HG03378 (cell line): ENCODE data around the gene PLAU.
"Not testable (repeated sequence)": the region's sequence is repeated elsewhere in the genome, so short reads cannot be mapped to it uniquely, and the experiment has no call there.

Experiments used
- ATAC-seq: cut with Tn5 transposase; IDR thresholded peaks from one replicate; pipeline ENCODE4 v1.9.1; 2021; ENCODE audit warnings: mild to moderate bottlenecking, moderate library complexity; ENCODE audit not compliant: unreplicated experiment

PLAU gene

DNA sequence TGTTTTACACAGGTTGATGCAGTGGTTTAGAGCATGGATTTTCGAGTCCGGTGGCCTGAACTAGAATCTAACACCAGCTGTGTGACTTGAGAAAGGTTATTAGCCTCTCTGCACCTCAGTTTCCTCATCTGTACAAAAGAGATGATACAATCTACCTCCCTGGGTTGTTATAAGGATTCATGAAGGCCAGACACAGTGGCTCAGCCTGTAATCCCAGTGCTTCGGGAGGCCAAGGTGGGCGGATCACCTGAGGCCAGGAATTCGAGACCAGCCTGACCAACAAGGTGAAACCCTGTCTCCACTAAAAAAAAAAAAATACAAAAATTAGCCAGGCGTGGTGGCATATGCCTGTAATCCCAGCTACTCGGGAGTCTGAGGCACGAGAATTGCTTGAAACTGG lies 8.5 kb downstream of the PLAU start:
- ATAC-seq = not testable (repeated sequence)

DNA sequence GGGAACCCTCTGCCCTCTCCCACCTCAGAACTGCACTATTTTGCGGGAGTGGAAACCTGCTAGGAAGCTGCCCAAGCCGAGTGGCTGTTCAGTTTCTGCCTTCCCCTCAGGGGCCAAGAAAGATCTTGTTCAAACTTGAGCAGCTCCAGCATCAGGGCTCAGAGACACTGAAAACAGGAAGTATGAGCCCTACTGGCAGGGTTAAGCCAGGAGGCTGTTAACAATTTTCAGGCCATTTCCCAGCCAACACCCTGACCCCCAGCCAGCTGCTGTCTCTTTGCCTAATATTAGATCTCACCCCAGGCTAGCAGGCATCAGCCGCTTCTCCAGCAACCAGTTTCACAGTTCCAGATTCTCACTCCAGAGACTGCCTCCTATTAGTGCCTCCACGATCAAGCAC lies 9.2 kb downstream of the PLAU start:
- ATAC-seq = no peak

DNA sequence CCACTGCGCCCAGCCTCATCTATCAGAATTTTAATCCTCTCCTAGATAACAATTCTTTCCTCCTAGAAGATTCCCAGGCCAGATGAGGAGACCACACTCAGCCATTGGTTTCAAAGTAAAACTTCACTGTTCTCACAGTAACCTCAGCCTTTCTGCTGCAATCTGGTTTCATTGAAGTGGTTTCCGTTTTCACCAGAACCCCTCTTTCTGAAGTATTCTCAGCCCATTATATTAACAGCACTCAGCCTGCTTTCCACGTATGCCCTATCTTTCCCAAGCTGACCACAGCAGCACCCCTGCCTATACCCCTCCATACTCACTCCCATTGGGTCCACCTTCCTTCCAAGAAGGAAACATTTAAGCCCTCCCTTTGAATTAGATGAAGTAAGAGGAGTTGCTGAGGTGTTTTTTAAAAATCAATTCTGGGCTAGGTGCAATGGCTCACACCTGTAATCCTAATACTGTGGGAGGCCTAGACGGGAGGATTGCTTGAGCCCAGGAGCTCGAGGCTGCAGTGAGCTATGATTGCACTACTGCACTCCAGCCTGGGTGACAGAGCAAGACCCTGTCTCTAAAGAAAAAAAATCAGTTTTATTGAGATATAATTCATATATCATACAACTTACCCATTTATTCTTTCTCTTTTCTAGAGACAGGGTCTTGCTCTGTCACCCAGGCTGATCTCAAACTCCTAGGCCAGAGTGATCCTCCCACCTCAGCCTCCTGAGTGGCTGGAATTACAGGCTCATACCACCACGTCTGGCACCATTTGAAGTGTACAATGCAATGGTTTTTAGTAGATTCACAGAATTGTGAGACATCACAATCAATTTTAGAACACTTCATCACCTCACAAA lies 11.3 kb downstream of the PLAU start:
- ATAC-seq = no peak

DNA sequence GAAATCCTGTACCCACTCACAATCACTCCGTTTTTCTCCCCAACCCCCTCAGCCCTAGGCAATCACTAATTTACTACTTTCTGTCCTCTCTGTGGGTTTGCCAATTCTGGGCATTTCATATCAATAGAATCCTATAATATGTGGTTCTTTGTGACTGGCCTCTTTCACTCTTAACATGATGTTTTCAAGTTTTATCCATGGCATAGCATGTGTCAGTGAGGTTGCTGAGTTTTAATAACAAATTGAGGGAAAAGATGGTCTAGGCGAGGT lies 11.9 kb downstream of the PLAU start:
- no peak for ATAC-seq

DNA sequence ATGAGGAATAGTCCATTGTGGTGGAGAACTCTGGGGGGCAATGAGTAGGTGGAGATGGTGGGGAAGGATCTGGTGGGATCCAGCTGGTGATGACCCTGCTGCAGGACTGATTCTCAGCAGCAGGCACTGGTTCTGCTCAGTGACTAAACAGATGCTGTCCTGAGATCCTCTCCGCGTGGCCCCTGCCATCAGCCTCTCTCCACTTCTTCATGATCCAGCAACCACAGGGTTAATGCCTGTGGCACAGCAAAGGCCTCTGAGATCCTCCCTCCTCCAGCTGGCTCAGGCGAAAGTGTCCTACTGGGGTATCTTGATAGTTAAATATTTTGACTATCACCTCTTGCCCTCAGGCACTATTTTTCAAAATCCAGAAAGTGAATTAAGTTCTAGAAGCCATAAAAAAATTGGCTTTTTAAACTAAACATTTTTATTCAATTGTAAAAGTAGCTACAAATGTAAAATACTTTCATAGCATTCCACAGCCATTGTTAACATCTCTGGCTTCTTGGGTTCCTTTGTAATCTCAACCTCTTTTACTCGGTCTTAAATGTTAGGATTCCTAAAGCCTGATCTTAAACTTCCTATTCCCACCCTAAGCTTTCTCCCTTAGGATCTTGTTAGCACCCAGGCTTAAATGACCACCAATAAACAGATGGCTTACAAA lies 13.1 kb downstream of the PLAU start:
- ATAC-seq = no peak

DNA sequence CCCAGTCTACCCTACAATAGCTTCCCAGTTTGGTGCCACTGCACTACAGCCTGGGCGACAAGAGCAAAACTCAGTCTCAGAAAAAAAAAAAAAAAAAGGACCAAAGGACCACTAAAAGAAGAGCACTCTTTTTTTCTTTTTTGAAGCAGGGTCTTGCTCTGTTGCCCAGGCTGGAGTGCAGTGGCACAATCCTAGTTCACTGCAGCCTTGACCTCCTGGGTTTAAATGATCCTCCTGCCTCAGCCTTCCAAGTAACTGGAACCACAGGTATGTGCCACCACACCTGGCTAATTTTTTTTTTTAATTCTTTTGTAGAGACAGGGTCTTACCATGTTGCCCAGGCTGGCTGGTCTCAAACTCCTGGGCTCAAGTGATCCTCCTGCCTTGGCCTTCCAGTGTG lies 14.0 kb downstream of the PLAU start:
- no peak for ATAC-seq

DNA sequence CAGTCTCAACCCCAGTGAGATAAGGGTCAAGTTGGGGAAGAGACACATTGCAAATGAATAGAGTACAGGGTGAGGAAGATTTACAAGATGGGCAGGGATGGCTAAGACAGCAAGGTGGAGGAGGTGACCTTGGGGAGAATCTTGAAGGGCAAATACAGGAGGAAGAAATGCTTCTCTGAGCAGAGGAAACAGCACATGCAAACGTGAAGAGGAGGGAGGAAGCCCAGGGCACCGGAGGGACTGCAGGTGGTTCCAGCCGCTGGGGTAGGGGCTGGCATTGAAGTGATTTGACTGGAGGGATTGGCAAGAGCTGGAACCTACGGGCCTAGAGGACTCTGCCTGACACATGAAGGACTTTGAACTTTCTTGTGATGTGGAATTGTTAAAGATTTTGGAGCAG lies 14.6 kb downstream of the PLAU start:
- no peak for ATAC-seq

DNA sequence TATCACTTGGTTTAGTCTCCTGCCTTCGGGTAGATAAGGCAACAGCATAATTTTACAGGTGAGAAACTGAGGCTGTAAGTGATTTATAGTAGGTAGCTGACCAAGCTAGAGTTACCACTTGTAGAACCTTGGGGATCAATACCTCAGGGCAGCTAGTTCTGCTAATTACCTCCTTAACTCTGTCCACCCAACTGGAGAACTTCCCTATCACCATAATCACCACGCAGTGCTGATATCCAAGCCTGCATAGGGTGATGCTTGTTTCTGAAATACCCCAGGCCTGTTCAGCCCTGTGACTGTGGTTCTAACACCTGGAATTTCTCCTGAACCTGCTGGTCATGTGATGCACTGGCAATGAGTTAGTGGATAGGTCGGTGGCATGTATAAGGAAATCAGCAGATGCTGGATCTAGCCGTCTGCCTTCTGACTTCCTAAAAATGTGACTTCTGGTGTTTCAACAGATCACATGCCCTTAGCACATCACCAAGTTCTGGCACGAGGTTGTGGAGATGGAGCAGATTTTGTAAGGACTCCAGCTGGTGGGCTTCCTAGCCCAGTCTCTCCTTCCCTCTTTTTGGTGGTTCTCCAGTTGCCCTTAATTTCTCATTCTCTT lies 15.3 kb downstream of the PLAU start:
- ATAC-seq = no peak

DNA sequence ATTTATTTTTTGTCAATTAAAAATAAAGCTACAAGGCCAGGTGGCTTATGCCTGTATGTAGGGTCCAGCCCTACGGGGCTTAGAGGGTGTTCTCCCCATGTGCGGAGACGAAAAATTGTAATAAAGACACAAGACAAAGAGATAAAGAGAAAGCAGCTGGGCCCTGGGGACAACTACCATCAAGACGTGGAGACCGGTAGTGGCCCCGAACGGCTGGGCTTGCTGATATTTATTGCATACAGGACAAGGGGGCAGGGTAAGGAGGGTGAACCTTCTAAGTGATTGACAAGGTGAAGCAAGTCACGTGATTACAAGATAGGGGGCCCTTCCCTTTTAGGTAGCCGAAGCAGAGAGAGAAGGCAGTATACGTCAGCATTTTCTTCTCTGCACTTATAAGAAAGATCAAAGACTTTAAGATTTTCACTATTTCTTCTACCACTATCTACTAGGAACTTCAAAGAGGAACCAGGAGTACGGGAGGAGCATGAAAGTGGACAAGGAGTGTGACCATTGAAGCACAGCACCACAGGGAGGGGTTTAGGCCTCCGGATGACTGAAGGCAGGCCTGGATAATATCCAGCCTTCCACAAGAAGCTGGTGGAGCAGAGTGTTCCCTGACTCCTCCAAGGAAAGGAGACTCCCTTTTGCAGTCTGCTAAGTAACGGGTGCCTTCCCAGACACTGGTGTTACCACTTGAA lies 19.8 kb downstream of the PLAU start:
- ATAC-seq = not testable (repeated sequence)

DNA sequence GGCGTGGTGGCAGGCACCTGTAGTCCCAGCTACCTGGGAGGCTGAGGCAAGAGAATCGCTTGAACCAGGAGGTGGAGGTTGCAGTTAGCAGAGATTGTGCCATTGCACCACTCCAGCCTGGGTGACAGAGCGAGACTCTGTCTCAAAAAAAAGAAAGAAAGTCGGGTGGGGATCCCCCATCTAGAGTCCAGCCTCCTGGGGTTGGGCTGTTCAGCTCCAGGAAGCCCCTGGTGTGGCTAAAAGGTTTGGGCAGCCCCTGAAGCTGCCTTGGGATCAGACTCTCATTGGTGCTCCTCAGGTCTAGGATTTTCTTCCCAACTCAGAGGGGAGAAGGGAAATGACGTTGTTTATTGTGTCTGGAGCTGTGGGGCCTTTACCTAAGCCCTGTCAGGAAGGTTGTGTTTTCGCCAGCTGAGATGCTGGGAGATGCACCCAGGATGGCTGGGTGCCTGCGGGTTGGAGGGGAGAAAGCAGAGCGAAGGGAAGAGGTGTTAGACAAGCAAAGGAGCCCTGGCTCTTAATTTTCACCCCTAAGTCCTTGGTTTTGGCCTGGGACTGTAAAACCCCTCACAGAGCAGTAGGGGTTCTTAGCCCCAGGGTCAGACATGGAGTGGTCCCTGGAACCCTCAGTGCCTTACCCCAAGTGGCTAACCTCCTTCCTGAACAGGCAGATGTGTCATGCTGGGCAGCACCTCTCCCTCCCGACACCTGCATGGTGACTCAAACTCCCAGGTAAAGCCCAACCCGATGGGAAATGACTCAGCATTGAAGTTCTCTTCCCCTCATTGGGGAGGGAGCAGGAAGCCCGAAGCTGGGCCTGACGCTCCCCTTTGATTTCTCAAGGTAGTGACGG lies 21.1 kb downstream of the PLAU start:
- ATAC-seq = peak; percentile 56

DNA sequence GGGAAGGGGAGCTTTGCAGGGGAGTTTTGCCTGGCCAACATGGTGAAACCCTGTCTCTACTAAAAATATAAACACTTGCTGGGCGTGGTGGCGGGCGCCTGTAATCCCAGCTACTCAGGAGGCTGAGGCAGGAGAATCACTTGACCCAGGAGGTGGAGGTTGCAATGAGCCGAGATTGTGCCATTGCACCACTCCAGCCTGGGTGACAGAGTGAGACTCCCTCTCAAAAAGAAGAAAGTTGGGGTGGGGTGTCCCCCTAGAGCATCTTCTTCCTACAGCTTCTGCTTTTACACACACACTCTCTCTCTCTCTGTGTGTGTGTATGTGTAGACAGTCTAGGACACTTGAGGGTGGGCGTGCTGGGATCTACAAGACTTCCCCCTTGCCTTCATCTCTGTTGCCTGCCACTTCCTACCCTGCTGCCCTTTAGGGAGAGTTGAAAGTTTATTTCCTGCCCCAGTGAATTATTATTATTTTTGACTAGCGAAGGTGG lies 21.7 kb downstream of the PLAU start:
- peak; percentile 22 for ATAC-seq

DNA sequence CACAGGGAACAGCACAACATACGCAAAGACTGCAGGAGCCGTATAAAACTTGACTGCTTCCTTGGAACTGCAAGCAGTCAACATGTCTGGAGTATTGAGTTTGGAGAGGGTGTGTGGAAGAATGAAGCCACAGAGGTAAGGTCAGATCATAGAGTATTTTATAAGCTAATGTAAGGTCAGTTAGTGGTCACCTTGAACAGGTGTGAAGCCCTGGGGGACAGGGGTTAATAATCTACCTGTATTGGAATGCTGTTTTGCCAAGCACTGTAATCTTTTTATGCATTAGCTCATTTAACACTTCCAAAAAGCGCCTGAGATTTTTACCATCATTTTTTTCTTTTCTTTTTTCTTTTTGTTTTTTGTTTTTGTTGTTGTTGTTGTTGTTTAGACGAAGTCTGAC lies 23.1 kb downstream of the PLAU start:
- ATAC-seq = no peak

DNA sequence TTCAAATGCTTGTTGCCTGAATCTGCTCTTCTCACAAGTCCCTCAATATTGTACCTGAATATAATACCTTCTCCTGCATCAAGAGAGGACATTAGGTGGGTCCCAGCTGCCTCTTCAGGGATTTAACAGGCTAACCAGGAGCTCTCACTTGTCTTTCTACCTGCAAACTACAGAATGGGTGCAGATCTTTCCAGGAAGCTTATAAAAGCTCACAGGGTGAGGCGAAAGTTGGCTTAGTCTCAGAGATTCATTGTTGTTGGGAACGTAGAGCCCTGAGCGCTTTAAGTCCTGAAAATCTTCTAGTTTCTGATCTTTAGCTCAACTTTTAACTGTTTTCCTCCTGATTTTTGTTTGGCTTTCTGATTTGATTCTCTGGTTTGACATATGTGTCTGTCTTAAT lies 25.0 kb downstream of the PLAU start:
- no peak for ATAC-seq

DNA sequence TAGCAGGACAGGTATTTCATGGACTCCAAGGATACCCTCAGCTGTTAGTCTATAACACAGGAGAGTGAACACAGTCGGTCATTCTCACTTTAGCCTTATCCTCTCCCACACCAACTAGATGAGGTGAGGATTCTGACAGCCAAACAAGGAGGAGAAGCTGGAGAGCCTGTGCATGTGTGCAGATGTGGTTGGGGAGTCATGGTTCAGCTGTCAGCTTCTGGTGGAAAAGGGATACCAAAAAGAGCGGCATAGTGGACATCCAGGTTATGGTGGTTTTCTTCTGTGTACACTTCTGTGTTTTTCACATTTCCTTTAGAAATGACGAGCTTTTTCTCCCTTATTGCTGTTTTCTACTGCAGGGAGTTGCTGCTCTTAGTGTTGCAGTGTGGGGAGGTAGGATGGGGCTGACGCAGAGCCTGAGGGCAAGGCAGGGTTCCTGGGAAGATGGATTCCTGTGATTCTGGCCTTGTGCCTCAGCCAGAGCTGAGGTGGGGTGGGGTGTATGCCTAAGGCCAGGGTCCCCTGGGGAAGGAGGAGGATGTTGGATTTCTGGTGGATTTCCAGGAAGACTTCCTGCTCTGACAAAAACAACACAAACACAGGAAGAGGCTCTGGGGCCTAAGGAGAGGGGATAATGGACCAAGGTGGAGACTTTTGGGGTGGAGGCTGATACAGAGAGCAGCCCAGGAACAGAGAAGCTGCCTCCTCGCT lies 26.6 kb downstream of the PLAU start:
- ATAC-seq = no peak

DNA sequence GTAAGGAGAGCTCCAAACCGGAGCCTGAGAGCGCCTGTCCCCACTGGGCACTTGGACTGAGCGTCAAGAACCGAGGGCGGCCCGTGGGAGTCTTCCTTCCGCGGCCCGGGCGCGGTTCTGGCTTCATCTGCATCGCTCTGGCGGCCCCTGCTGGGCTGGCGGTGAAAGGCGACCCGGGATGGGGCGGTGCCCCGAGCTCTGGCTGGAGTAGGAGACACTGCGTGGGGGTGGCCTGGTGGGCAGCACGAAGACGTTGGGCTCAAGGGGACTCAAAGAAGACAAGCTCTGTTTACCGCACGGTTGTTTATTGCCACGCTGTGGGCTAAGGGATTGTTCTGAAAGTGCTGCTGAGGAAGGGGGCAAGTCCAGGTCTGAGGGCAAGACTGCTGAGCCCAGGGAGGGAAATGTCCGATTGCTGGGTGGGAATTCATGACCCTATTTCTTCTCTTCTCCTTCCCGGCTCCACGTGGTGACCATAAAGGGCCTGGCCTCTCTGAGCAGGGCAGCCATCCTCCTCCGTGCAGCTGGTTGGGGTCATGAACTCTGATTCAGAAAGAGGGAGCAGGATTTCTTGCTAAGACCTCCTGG lies 29.8 kb downstream of the PLAU start:
- ATAC-seq = no peak

DNA sequence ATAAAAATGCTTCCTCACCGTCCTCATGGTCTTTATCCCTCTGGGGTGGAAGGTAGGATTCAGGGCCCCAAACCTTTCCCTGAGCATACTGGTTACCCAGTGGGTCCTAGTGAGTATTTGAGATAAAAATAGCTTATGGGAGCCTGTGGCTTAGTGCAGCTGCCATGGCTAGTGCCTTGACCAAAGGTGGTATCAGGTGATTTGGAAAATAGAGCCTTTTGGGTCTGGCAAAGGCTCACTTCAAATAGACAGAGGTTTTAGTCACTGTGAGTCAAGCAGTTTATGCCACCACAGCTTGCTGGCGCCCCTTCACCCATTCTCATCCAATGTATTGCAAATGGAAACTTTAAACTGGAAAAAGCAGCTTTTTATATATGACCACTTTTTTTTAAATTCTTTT lies 30.4 kb downstream of the PLAU start:
- ATAC-seq = no peak

DNA sequence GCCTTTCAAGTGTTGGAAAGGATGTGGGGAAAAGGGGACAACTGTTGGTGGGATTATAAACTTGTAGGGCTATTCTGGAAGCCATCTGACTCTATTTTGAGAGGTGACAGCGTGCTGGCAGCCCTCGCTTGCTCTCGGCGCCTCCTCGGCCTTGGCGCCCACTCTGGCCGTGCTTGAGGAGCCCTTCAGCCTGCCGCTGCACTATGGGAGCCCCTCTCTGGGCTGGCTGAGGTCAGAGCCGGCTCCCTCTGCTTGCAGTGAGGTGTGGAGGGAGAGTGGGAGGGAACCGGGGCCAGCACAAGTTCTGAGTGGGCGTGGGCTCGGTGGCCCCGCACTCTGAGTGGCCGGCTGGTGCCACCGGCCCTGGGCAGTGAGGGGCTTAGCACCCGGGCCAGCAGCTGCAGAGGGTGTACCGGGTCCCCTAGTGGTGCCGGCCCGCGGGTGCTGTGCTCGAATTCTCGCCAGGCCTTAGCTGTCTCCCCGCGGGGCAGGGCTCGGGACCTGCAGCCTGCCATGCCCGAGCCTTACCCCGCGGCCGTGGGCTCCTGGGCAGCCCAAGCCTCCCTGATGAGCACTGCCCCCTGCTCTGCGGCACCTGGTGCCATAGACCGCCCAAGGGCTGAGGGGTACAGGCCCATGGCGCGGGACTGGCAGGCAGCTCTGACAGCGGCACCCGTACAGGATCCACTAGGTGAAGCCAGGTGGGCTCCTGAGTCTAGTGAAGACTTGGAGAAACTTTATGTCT lies 33.6 kb downstream of the PLAU start:
- no peak for ATAC-seq

DNA sequence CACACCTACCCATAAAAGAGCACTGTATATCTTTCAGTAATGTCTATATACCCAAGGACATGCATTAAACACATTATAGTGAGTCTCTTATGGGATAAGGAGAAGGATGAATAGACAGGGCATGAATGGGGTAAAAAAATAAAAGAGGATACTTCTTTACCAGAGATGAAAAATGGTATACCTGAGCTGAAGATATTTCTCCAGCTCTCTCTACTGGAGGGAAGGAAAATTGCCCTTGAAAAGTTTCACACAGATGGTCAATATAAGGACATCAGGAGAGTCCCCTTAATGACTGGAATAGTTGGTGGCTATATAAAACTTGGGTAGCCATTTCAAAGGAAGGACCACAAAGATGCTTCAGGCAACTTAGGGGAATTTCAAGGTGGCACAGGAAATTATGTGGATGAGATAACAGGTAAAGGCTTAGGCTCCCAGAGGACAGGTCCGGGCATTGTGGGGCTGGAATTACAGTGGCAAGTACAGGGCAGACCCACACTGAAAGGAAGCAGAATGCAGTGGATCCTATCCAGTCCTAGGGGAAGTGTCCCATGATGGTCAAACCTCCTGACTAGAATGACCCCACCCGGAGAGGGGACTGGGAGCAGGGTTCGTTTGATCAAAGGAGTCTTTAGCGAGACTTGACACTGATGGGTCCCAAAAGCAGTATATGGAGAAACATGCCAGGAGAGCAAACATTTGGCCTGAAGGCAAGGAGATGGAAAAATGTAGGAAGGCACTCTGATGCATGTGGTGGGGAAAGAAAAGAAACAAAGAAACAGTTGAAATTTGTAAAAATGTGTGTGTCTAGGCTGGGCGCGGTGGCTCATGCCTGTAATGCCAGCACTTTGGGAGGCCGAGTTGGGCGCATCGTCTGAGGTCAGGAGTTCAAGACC lies 35.6 kb downstream of the PLAU start:
- ATAC-seq = no peak
